Skin of body (tissue), 1 donor: Measurements from ENCODE around the gene TTC31. TPM values are rescaled to one million over a fixed set of nuclear protein-coding genes. Genes with fewer than 3 reads are reported as not detected.

Experiments used
- total RNA-seq: library from RNA; depleted of rRNA; stranded (reverse); fragments of >200 nt; gene quantifications from one replicate; pipeline ENCODE4 v1.2.3, GENCODE V29; 2014

Gene TTC31
- total RNA-seq, 1 donor from 2014 or later, result 10.5 TPM

Other genes with a start within 250 kb of the TTC31 start
- gene SLC4A5, start 139.7 kb upstream of the TTC31 start, total RNA-seq, result 2.1 TPM
- gene DCTN1, start 102.8 kb upstream of the TTC31 start, total RNA-seq, result 59.2 TPM
- 0.30 TPM for gene C2orf81, start 61.5 kb upstream of the TTC31 start, total RNA-seq
- gene WDR54, start 61.4 kb upstream of the TTC31 start, total RNA-seq, result 5.7 TPM
- gene RTKN, start 41.1 kb upstream of the TTC31 start, total RNA-seq, result 25.7 TPM
- 6.8 TPM for gene INO80B, start 28.0 kb upstream of the TTC31 start, total RNA-seq
- 20.1 TPM for gene WBP1, start 24.6 kb upstream of the TTC31 start, total RNA-seq
- 28.7 TPM for gene MOGS, start 17.7 kb upstream of the TTC31 start, total RNA-seq
- 17.8 TPM for gene MRPL53, start 10.4 kb upstream of the TTC31 start, total RNA-seq
- 17.5 TPM for gene CCDC142, start 83 bp upstream of the TTC31 start, total RNA-seq
- 0.20 TPM for gene LBX2, start 16.5 kb downstream of the TTC31 start, total RNA-seq
- gene PCGF1, start 24.6 kb downstream of the TTC31 start, total RNA-seq, result 8.1 TPM
- not detected for gene TLX2, start 31.4 kb downstream of the TTC31 start, total RNA-seq
- gene DQX1, start 43.1 kb downstream of the TTC31 start, total RNA-seq, result 0.59 TPM
- gene AUP1, start 46.6 kb downstream of the TTC31 start, total RNA-seq, result 55.4 TPM
- gene HTRA2, start 46.9 kb downstream of the TTC31 start, total RNA-seq, result 18.1 TPM
- gene LOXL3, start 70.9 kb downstream of the TTC31 start, total RNA-seq, result 3.7 TPM
- 6.2 TPM for gene DOK1, start 71.6 kb downstream of the TTC31 start, total RNA-seq
- gene M1AP, start 165.2 kb downstream of the TTC31 start, total RNA-seq, result 0.99 TPM
- gene SEMA4F, start 171.2 kb downstream of the TTC31 start, total RNA-seq, result 3.2 TPM